Brain microvascular endothelial cell (primary cell): ENCODE measurements around the gene ZNF285.
"Not testable (repeated sequence)": the region's sequence is repeated elsewhere in the genome, so short reads cannot be mapped to it uniquely, and the experiment has no call there.

ENCODE experiments used
- DNase-seq: peaks from one replicate; pipeline ENCODE4 v3.0.0-alpha.2; 2020
- H3K27ac ChIP-seq: fragments of 250-450 bp; sonication (Bioruptor Pico); 2 replicates; pipeline ENCODE4 v1.5.1; 2020; ENCODE audit warnings: mild to moderate bottlenecking, moderate library complexity
- H3K27me3 ChIP-seq: fragments of 250-450 bp; sonication (Bioruptor Pico); replicated peaks from 2 replicates; pipeline ENCODE4 v1.5.1; 2020; ENCODE audit warnings: mild to moderate bottlenecking
- H3K36me3 ChIP-seq: fragments of 250-450 bp; sonication (Bioruptor Pico); replicated peaks from 2 replicates; pipeline ENCODE4 v1.5.1; 2020; ENCODE audit warnings: mild to moderate bottlenecking
- H3K4me3 ChIP-seq: 2 replicates; pipeline ENCODE4 v1.5.1; 2011; ENCODE audit warnings: low read depth, mild to moderate bottlenecking, control low read depth, low read length, moderate library complexity
- CTCF ChIP-seq: IDR thresholded peaks from 2 replicates; pipeline ENCODE4 v1.5.1; 2011; ENCODE audit warnings: low read depth, mild to moderate bottlenecking, moderate library complexity, low read length, control low read depth, inconsistent platforms; ENCODE audit errors: missing control alignments
- in situ Hi-C: cut with HindIII; loops from 2 replicates; pipeline ENCODE4 v1.10.0; 2017; ENCODE audit warnings: low sequenced_read_pairs, low pct_ligation_motif_present

Gene ZNF285

GRCh38 chr19:44401139-44402115 is at the start of gene ZNF285:
Gene ZNF285 (minus strand): TSS chr19:44401608. CDS start chr19:44397213, 4,395 bp downstream.
- in situ Hi-C loops = no loop called here
- Histone ChIP-seq H3K27ac (no peak within 1 kb of the TSS), H3K27me3 (no peaks in the 10 kb centered on the region), H3K4me3 (peak within 1 kb of the TSS; percentile 76), H3K36me3 (no peaks in the 10 kb centered on the region)
- peak; percentile 92 for DNase-seq
- no peak for TF ChIP-seq CTCF

GRCh38 chr19:44447916-44448674 is 46.7 kb upstream of the ZNF285 start, which contains the start of gene ZNF229:
Gene ZNF229 (minus strand): TSS chr19:44448472. CDS start chr19:44442847, 5,625 bp downstream.
- H3K36me3 ChIP-seq = peaks cover 17% of the 10 kb centered on the region
- peak; percentile 94 for DNase-seq
- TF ChIP-seq CTCF = no peak
- peak within 1 kb of the TSS; percentile 75 for H3K4me3 ChIP-seq
- peak within 1 kb of the TSS; percentile 72 for H3K27ac ChIP-seq
- in situ Hi-C loops = no loop called here
- no peaks in the 10 kb centered on the region for H3K27me3 ChIP-seq

- Histone ChIP-seq H3K36me3 (peaks cover 24% of the 10 kb centered on the region), H3K4me3 (no peak overlapping the region), H3K27ac (no peak overlapping the region), H3K27me3 (no peaks in the 10 kb centered on the region)
- TF ChIP-seq CTCF = no peak
- DNase-seq = no peak
- in situ Hi-C loops = no loop called here
Observed at GRCh38 chr19:44438441-44438840, 37.0 kb upstream of the ZNF285 start.

GRCh38 chr19:44435441-44435840 is 34.0 kb upstream of the ZNF285 start:
- Histone ChIP-seq H3K4me3 (no peak overlapping the region), H3K27me3 (no peaks in the 10 kb centered on the region), H3K27ac (no peak overlapping the region), H3K36me3 (peaks cover 29% of the 10 kb centered on the region)
- in situ Hi-C loops = no loop called here
- no peak for TF ChIP-seq CTCF
- no peak for DNase-seq

- Histone ChIP-seq H3K27ac (no peak overlapping the region), H3K27me3 (no peaks in the 10 kb centered on the region), H3K36me3 (peaks cover 47% of the 10 kb centered on the region), H3K4me3 (no peak overlapping the region)
- DNase-seq = no peak
- in situ Hi-C loops = no loop called here
- TF ChIP-seq CTCF = no peak
Observed at GRCh38 chr19:44430956-44431355, 29.5 kb upstream of the ZNF285 start.

GRCh38 chr19:44415553-44415952 is 14.1 kb upstream of the ZNF285 start:
- H3K4me3 ChIP-seq, H3K36me3 ChIP-seq, H3K27ac ChIP-seq, H3K27me3 ChIP-seq, DNase-seq, in situ Hi-C loops: not testable (repeated sequence)

- H3K36me3 ChIP-seq, in situ Hi-C loops, H3K27ac ChIP-seq, H3K4me3 ChIP-seq, H3K27me3 ChIP-seq: not testable (repeated sequence)
- DNase-seq = peak; percentile 24
Observed at GRCh38 chr19:44389268-44389667, 12.1 kb downstream of the ZNF285 start.
